GM12878 (cell line): ENCODE results near the gene EMC6. TPM values are rescaled to one million over a fixed set of nuclear protein-coding genes. Genes with fewer than 3 reads are reported as not detected.

ENCODE experiments used
- BHLHE40 ChIP-seq, 2 experiments: fragments of 450-650 bp in 1 of 2; IDR thresholded peaks; 2 replicates each; pipeline ENCODE4 v1.6.1; 2011 to 2017; ENCODE audit warnings: low read depth in 2 of 2, borderline replicate concordance in 1 of 2, improper control_type of control experiment in 1 of 2, low read length in 1 of 2, mild to moderate bottlenecking in 1 of 2
- CBX5 ChIP-seq: sonication (generic); IDR thresholded peaks from 2 replicates; pipeline ENCODE4 v1.6.1; 2016; ENCODE audit warnings: low read depth, moderate library complexity, mild to moderate bottlenecking, inconsistent platforms
- CREB1 ChIP-seq: IDR thresholded peaks from 2 replicates; pipeline ENCODE4 v1.6.1; 2012; ENCODE audit warnings: low read depth, mild to moderate bottlenecking, inconsistent platforms
- CREM ChIP-seq: IDR thresholded peaks from 2 replicates; pipeline ENCODE4 v1.6.1; 2014; ENCODE audit warnings: antibody characterized with exemption, low read depth
- HDAC6 ChIP-seq: fragments of 200-600 bp; sonication (generic); IDR thresholded peaks from one replicate; pipeline ENCODE4 v1.8.0; 2017; ENCODE audit warnings: antibody characterized with exemption; ENCODE audit not compliant: unreplicated experiment
- IRF4 ChIP-seq: IDR thresholded peaks from 2 replicates; pipeline ENCODE4 v1.6.1; 2011; ENCODE audit warnings: low read depth, low read length
- MYB ChIP-seq: fragments of 150-350 bp; IDR thresholded peaks from 2 replicates; pipeline ENCODE4 v1.6.1; 2014; ENCODE audit warnings: mild to moderate bottlenecking, low read depth, low read length, borderline replicate concordance
- MYC ChIP-seq: IDR thresholded peaks from 2 replicates; pipeline ENCODE4 v1.6.1; 2011; ENCODE audit warnings: mild to moderate bottlenecking, low read length, moderate library complexity, inconsistent platforms; ENCODE audit not compliant: insufficient read depth, insufficient replicate concordance, insufficient read length, severe bottlenecking
- TCF7 ChIP-seq: IDR thresholded peaks from 2 replicates; pipeline ENCODE4 v1.6.1; 2014; ENCODE audit warnings: antibody characterized with exemption, borderline replicate concordance
- ZNF217 ChIP-seq: fragments of 450-650 bp; IDR thresholded peaks from 2 replicates; pipeline ENCODE4 v1.6.1; 2017; ENCODE audit warnings: antibody characterized with exemption, mild to moderate bottlenecking
- ZNF24 ChIP-seq: fragments of 450-650 bp; IDR thresholded peaks from 2 replicates; pipeline ENCODE4 v1.6.1; 2017; ENCODE audit warnings: antibody characterized with exemption, mild to moderate bottlenecking
- polyA plus RNA-seq, 11 experiments: library from polyadenylated mRNA; depleted of rRNA in 4 of 11; unstranded in 6 of 11; stranded (reverse) in 5 of 11; fragments of >200 nt; fragmentation: Nextera tagmentation in 4 of 11; fragmentation: Illumina TruSeq in 1 of 11; extraction: Ambion mirVana in 4 of 11; extraction: Trizol in 1 of 11; gene quantifications; 1 replicate in 1 of 11; 2 replicates in 10 of 11; pipeline versions ENCODE4 v1.2.1 to v1.2.3, GENCODE V29; 2011 to 2016; ENCODE audit warnings: inconsistent platforms in 2 of 11, missing spikeins in 2 of 11, low read depth in 1 of 11
- total RNA-seq, 4 experiments: library from RNA; depleted of rRNA in 3 of 4; stranded (reverse); fragments of >200 nt in 3 of 4; fragmentation: Illumina TruSeq in 1 of 4; extraction: Trizol in 1 of 4; gene quantifications; 2 replicates each; pipeline versions ENCODE4 v1.2.1 to v1.2.3, GENCODE V29; 2013 to 2021
- TF ChIP-seq, protein P1 (sequence below): IDR thresholded peaks from 2 replicates; pipeline ENCODE4 v1.6.1; 2011; ENCODE audit warnings: low read depth, mild to moderate bottlenecking, low read length, moderate library complexity, borderline replicate concordance; ENCODE audit errors: extremely low read depth
- TF ChIP-seq, protein P2 (sequence below): fragments of 450-650 bp; IDR thresholded peaks from 2 replicates; pipeline ENCODE4 v1.6.1; 2018; ENCODE audit warnings: borderline replicate concordance, mild to moderate bottlenecking; ENCODE audit not compliant: partially characterized antibody
- TF ChIP-seq, protein P3 (sequence below): IDR thresholded peaks from 2 replicates; pipeline ENCODE4 v1.6.1; 2012; ENCODE audit warnings: low read depth, low read length, improper control_type of control experiment
- TF ChIP-seq, protein P4 (sequence below): IDR thresholded peaks from 2 replicates; pipeline ENCODE4 v1.6.1; 2011; ENCODE audit warnings: mild to moderate bottlenecking, low read depth, low read length, moderate library complexity; ENCODE audit not compliant: insufficient replicate concordance
- TF ChIP-seq, protein P5 (sequence below): fragments of 450-650 bp; IDR thresholded peaks from 2 replicates; pipeline ENCODE4 v1.6.1; 2016; ENCODE audit warnings: mild to moderate bottlenecking
- TF ChIP-seq, protein P6 (sequence below): fragments of 450-650 bp; formaldehyde crosslinking; IDR thresholded peaks from 2 replicates; pipeline ENCODE4 v1.5.0; 2022; ENCODE audit warnings: mild to moderate bottlenecking, missing genetic modification characterization

EMC6 gene
- total and polyA plus RNA-seq, 10 of the 15 experiments (the other 5 are each of a cell fraction or from before 2014, with no cell fraction given), result 5.1 to 172 (median 35.9) TPM

DNA sequence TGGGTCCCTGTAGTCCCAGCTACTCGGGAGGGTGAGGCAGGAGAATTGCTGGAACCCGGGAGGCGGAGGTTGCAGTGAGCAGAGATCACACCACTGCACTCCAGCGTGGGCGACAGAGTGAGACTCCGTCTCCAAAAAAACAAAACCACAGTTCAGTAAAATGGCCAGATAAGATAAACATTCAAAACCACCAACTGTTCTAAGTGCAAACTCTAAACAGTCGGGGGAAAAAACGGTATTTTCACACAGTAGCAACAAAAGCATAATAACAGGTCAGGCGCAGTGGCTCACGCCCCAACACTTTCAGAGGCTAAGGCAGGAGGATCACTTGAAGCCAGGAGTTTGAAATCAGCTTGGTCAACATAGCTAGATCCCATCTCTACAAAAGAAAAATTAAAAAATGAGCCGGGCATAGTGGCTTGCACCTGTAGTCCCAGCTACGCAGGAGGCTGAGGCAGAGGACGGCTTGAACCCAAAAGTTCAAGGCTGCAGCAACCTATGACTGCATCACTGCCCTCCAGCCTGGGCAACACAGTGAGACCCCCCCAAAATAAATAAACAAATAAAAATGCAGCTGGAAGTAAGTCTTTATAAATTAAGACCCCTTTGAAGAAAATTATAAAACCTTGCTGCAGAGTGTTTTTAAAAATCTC lies 44.3 kb downstream of the EMC6 start (continued):
- TF ChIP-seq, protein P1, sequence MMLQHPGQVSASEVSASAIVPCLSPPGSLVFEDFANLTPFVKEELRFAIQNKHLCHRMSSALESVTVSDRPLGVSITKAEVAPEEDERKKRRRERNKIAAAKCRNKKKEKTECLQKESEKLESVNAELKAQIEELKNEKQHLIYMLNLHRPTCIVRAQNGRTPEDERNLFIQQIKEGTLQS, result no peak
- TF ChIP-seq CREB1, result no peak
- TF ChIP-seq, protein P2, sequence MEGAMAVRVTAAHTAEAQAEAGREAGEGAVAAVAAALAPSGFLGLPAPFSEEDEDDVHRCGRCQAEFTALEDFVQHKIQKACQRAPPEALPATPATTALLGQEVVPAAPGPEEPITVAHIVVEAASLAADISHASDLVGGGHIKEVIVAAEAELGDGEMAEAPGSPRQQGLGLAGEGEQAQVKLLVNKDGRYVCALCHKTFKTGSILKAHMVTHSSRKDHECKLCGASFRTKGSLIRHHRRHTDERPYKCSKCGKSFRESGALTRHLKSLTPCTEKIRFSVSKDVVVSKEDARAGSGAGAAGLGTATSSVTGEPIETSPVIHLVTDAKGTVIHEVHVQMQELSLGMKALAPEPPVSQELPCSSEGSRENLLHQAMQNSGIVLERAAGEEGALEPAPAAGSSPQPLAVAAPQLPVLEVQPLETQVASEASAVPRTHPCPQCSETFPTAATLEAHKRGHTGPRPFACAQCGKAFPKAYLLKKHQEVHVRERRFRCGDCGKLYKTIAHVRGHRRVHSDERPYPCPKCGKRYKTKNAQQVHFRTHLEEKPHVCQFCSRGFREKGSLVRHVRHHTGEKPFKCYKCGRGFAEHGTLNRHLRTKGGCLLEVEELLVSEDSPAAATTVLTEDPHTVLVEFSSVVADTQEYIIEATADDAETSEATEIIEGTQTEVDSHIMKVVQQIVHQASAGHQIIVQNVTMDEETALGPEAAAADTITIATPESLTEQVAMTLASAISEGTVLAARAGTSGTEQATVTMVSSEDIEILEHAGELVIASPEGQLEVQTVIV, result no peak
- no peak for TF ChIP-seq IRF4
- peak; percentile 30; the same call in 1 of the 2 replicates for TF ChIP-seq ZNF24
- TF ChIP-seq, protein P3, sequence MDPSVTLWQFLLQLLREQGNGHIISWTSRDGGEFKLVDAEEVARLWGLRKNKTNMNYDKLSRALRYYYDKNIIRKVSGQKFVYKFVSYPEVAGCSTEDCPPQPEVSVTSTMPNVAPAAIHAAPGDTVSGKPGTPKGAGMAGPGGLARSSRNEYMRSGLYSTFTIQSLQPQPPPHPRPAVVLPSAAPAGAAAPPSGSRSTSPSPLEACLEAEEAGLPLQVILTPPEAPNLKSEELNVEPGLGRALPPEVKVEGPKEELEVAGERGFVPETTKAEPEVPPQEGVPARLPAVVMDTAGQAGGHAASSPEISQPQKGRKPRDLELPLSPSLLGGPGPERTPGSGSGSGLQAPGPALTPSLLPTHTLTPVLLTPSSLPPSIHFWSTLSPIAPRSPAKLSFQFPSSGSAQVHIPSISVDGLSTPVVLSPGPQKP, result no peak
- no peak for TF ChIP-seq HDAC6
- TF ChIP-seq TCF7, result no peak
- no peak for TF ChIP-seq CREM
- TF ChIP-seq MYB, result peak; percentile 59; the same call in 1 of the 2 replicates
- TF ChIP-seq, protein P4, sequence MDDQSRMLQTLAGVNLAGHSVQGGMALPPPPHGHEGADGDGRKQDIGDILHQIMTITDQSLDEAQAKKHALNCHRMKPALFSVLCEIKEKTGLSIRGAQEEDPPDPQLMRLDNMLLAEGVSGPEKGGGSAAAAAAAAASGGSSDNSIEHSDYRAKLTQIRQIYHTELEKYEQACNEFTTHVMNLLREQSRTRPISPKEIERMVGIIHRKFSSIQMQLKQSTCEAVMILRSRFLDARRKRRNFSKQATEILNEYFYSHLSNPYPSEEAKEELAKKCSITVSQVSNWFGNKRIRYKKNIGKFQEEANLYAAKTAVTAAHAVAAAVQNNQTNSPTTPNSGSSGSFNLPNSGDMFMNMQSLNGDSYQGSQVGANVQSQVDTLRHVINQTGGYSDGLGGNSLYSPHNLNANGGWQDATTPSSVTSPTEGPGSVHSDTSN, result no peak
- peak; percentile 28; the same call in 1 of the 2 replicates for TF ChIP-seq ZNF217
- peak in 1 of 2 experiments; percentile 67; a peak in 1 of 4 replicates for TF ChIP-seq BHLHE40 (IDR thresholded peaks at IDR 0.05; ENCODE audit: borderline replicate concordance in 1 of 2, low read depth in 2 of 2, low read length in 1 of 2)
- TF ChIP-seq, protein P5, sequence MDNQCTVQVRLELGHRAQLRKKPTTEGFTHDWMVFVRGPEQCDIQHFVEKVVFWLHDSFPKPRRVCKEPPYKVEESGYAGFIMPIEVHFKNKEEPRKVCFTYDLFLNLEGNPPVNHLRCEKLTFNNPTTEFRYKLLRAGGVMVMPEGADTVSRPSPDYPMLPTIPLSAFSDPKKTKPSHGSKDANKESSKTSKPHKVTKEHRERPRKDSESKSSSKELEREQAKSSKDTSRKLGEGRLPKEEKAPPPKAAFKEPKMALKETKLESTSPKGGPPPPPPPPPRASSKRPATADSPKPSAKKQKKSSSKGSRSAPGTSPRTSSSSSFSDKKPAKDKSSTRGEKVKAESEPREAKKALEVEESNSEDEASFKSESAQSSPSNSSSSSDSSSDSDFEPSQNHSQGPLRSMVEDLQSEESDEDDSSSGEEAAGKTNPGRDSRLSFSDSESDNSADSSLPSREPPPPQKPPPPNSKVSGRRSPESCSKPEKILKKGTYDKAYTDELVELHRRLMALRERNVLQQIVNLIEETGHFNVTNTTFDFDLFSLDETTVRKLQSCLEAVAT, result peak; percentile 47
- TF ChIP-seq CBX5, result no peak
- TF ChIP-seq, protein P6, sequence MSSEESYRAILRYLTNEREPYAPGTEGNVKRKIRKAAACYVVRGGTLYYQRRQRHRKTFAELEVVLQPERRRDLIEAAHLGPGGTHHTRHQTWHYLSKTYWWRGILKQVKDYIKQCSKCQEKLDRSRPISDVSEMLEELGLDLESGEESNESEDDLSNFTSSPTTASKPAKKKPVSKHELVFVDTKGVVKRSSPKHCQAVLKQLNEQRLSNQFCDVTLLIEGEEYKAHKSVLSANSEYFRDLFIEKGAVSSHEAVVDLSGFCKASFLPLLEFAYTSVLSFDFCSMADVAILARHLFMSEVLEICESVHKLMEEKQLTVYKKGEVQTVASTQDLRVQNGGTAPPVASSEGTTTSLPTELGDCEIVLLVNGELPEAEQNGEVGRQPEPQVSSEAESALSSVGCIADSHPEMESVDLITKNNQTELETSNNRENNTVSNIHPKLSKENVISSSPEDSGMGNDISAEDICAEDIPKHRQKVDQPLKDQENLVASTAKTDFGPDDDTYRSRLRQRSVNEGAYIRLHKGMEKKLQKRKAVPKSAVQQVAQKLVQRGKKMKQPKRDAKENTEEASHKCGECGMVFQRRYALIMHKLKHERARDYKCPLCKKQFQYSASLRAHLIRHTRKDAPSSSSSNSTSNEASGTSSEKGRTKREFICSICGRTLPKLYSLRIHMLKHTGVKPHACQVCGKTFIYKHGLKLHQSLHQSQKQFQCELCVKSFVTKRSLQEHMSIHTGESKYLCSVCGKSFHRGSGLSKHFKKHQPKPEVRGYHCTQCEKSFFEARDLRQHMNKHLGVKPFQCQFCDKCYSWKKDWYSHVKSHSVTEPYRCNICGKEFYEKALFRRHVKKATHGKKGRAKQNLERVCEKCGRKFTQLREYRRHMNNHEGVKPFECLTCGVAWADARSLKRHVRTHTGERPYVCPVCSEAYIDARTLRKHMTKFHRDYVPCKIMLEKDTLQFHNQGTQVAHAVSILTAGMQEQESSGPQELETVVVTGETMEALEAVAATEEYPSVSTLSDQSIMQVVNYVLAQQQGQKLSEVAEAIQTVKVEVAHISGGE, result no peak
- no peak for TF ChIP-seq MYC
